IgD-negative memory B cell (primary cell): ENCODE results near the gene UVRAG. TPM values are rescaled to one million over a fixed set of nuclear protein-coding genes. Genes with fewer than 3 reads are reported as not detected.
A peak's percentile ranks its signal among the peaks of the same experiment; 100 is the strongest.

Source experiments
- H3K27ac Mint-ChIP-seq, 3 donors: one replicate each; pipeline ENCODE4 v1.8.0; 2020 to 2022; ENCODE audit warnings: mild to moderate bottlenecking in 3 of 3, mixed read lengths in 3 of 3, moderate library complexity in 1 of 3
- H3K27me3 Mint-ChIP-seq: one replicate; pipeline ENCODE4 v1.8.0; 2021; ENCODE audit warnings: mixed read lengths
- H3K36me3 Mint-ChIP-seq: one replicate; pipeline ENCODE4 v1.8.0; 2020; ENCODE audit warnings: mild to moderate bottlenecking, mixed read lengths
- H3K4me1 Mint-ChIP-seq, 3 donors: one replicate each; pipeline ENCODE4 v1.8.0; 2020 to 2022; ENCODE audit warnings: mixed read lengths in 3 of 3, mild to moderate bottlenecking in 1 of 3
- H3K4me3 Mint-ChIP-seq, 4 donors: one replicate each; pipeline ENCODE4 v1.8.0; 2020 to 2022; ENCODE audit warnings: mild to moderate bottlenecking in 4 of 4, mixed read lengths in 4 of 4, moderate library complexity in 3 of 4
- H3K9me3 Mint-ChIP-seq, 3 donors: one replicate each; pipeline ENCODE4 v1.8.0; 2020 to 2021; ENCODE audit warnings: mixed read lengths in 3 of 3, mild to moderate bottlenecking in 1 of 3
- polyA plus RNA-seq: library from polyadenylated mRNA; unstranded; fragments of 300-500 nt; fragmentation: Illumina TruSeq; gene quantifications from one replicate; pipeline ENCODE4 v1.2.3, GENCODE V29; 2021

UVRAG gene
- 79.9 TPM for polyA plus RNA-seq

- peak within 1 kb of the TSS in 1 of 3 donors; percentile 99 for H3K27ac Mint-ChIP-seq
- no peaks in the 10 kb centered on the region for H3K9me3 Mint-ChIP-seq
- H3K36me3 Mint-ChIP-seq = peaks cover 2% of the 10 kb centered on the region
- H3K4me1 Mint-ChIP-seq = peaks cover 34 to 40% (median 34%) of the 10 kb centered on the region in 3 donors
- H3K27me3 Mint-ChIP-seq = no peaks in the 10 kb centered on the region
- peak within 1 kb of the TSS in 2 of 4 donors; percentile 98 to 99 for H3K4me3 Mint-ChIP-seq
Observed at GRCh38 chr11:75814677-75815344, at the start of gene UVRAG. Gene UVRAG, plus strand, starts transcription at chr11:75815210. Its CDS starts 198 bp downstream, at chr11:75815408.

GRCh38 chr11:75766443-75767227 is 48.4 kb upstream of the UVRAG start:
- Mint-ChIP-seq H3K27ac (peak overlapping the region; percentile 31 to 97 (median 95)), H3K36me3 (peaks cover 3% of the 10 kb centered on the region), H3K4me3 (peak overlapping the region; percentile 45 to 69 (median 60)), H3K27me3 (peaks cover 2% of the 10 kb centered on the region), H3K9me3 (no peaks in the 10 kb centered on the region), H3K4me1 (peaks cover 27 to 33% (median 29%) of the 10 kb centered on the region in 3 donors)

GRCh38 chr11:75767228-75767572 is 47.8 kb upstream of the UVRAG start:
- Mint-ChIP-seq H3K4me3 (peak overlapping the region in 3 of 4 donors; percentile 29 to 69 (median 55)), H3K27me3 (peaks cover 3% of the 10 kb centered on the region), H3K27ac (peak overlapping the region in 2 of 3 donors; percentile 95 to 97), H3K9me3 (no peaks in the 10 kb centered on the region), H3K4me1 (peaks cover 28 to 35% (median 32%) of the 10 kb centered on the region in 3 donors), H3K36me3 (peaks cover 3% of the 10 kb centered on the region)

DNA sequence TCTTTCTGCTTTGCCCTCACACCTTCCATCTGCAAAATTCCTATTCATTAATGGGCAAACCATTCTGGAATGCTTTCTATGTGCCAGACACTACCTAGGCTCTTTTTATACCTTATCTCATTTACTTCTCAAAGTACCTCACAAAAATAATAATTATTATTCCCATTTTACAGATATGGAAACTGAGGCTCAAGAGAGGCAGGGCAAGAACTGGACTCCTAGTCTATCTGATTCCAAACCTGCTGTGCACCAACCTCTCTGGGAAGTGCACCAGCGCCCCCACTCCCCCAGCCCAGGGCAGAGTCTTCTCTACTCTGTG is 47.3 kb upstream of the UVRAG start:
- peaks cover 3% of the 10 kb centered on the region for H3K36me3 Mint-ChIP-seq
- H3K4me1 Mint-ChIP-seq = peaks cover 34 to 40% (median 37%) of the 10 kb centered on the region in 3 donors
- peak overlapping the region; percentile 83 to 94 (median 88) for H3K4me3 Mint-ChIP-seq
- H3K27ac Mint-ChIP-seq = peak overlapping the region; percentile 95 to 97 (median 97)
- H3K27me3 Mint-ChIP-seq = peaks cover 5% of the 10 kb centered on the region
- H3K9me3 Mint-ChIP-seq = no peaks in the 10 kb centered on the region

- H3K27ac Mint-ChIP-seq = peak within 1 kb of the TSS; percentile 95 to 97 (median 97)
Observed at GRCh38 chr11:75768112-75768908, 46.7 kb upstream of the UVRAG start, which contains the start of gene DGAT2. Gene DGAT2, plus strand, starts transcription at chr11:75768778. Its CDS starts 214 bp downstream, at chr11:75768992.

GRCh38 chr11:75768909-75769771 is 45.9 kb upstream of the UVRAG start:
- H3K27me3 Mint-ChIP-seq = peaks cover 5% of the 10 kb centered on the region
- peak overlapping the region; percentile 83 to 94 (median 88) for H3K4me3 Mint-ChIP-seq
- peaks cover 3% of the 10 kb centered on the region for H3K36me3 Mint-ChIP-seq
- no peaks in the 10 kb centered on the region for H3K9me3 Mint-ChIP-seq
- H3K27ac Mint-ChIP-seq = peak overlapping the region in 2 of 3 donors; percentile 91 to 95
- peaks cover 40 to 50% (median 49%) of the 10 kb centered on the region in 3 donors for H3K4me1 Mint-ChIP-seq

More at GRCh38 chr11:75768112-75768908, 46.7 kb upstream of the UVRAG start, which contains the start of gene DGAT2:
- Mint-ChIP-seq H3K9me3 (no peaks in the 10 kb centered on the region), H3K4me1 (peaks cover 36 to 44% (median 42%) of the 10 kb centered on the region in 3 donors), H3K36me3 (peaks cover 3% of the 10 kb centered on the region), H3K27me3 (peaks cover 5% of the 10 kb centered on the region), H3K4me3 (peak within 1 kb of the TSS; percentile 83 to 94 (median 88))

- peak overlapping the region; percentile 83 to 94 (median 88) for H3K4me3 Mint-ChIP-seq
- H3K4me1 Mint-ChIP-seq = peaks cover 40 to 55% (median 50%) of the 10 kb centered on the region in 3 donors
- H3K27ac Mint-ChIP-seq = peak overlapping the region in 2 of 3 donors; percentile 21 to 91
- peaks cover 5% of the 10 kb centered on the region for H3K27me3 Mint-ChIP-seq
- peaks cover 3% of the 10 kb centered on the region for H3K36me3 Mint-ChIP-seq
- no peaks in the 10 kb centered on the region for H3K9me3 Mint-ChIP-seq
Observed at GRCh38 chr11:75770102-75770501, 44.9 kb upstream of the UVRAG start.

GRCh38 chr11:75771646-75772410 is 43.2 kb upstream of the UVRAG start:
- Mint-ChIP-seq H3K9me3 (no peaks in the 10 kb centered on the region), H3K27me3 (peaks cover 5% of the 10 kb centered on the region), H3K4me1 (peaks cover 35 to 61% (median 50%) of the 10 kb centered on the region in 3 donors), H3K4me3 (peak overlapping the region in 2 of 4 donors; percentile 18 to 83), H3K27ac (peak overlapping the region; percentile 21 to 91 (median 54)), H3K36me3 (no peaks in the 10 kb centered on the region)

- Mint-ChIP-seq H3K4me1 (peaks cover 34 to 66% (median 49%) of the 10 kb centered on the region in 3 donors), H3K36me3 (peaks cover 6% of the 10 kb centered on the region), H3K9me3 (no peaks in the 10 kb centered on the region), H3K4me3 (peak overlapping the region; percentile 6 to 61 (median 30)), H3K27me3 (peaks cover 5% of the 10 kb centered on the region), H3K27ac (peak overlapping the region; percentile 21 to 91 (median 54))
Observed at GRCh38 chr11:75773595-75774353, 41.2 kb upstream of the UVRAG start.

DNA sequence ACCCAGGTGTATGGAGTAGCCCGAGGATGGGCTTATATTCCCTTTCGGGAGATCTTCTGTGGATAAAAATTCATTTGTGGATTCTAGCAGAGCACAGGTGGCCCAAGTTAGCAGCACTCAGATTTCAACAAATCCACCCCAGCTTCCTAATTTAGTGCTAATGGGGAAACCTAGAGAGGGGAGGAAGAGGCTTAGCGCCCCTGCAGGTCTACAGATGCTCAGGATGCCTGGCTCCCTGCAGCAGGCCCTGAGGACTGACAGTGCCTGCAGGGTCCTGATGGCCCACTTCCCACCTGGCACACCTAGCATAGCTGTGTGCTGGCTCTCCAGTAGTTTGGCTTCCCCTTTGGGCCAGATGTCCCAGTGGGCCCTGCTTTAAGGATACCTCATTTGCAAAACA is 40.0 kb upstream of the UVRAG start:
- no peak overlapping the region for H3K27ac Mint-ChIP-seq
- no peaks in the 10 kb centered on the region for H3K9me3 Mint-ChIP-seq
- H3K27me3 Mint-ChIP-seq = peaks cover 3% of the 10 kb centered on the region
- peaks cover 6% of the 10 kb centered on the region for H3K36me3 Mint-ChIP-seq
- H3K4me3 Mint-ChIP-seq = no peak overlapping the region
- peaks cover 36 to 63% (median 43%) of the 10 kb centered on the region in 3 donors for H3K4me1 Mint-ChIP-seq

DNA sequence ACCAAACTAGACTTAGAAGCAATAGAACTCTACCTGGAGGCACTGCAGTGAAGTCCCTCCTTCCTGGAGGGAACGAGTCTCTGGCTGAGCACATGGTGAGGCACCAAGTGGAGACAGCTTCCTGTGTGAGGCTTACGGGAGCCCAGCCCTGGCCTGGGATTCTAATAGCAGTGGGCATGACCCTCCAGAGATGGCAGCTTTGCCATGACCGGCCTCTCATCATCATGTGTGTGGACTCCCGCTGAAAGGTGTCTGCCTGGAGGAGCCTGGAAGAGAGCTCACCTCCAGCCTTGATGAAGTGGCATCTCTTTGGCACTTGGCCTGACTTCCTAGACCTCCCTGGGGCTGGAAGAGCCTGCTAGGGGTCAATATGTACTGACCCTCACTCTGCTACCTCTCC is 38.5 kb upstream of the UVRAG start:
- H3K27ac Mint-ChIP-seq = no peak overlapping the region
- peaks cover 6% of the 10 kb centered on the region for H3K36me3 Mint-ChIP-seq
- H3K4me3 Mint-ChIP-seq = no peak overlapping the region
- peaks cover 3% of the 10 kb centered on the region for H3K27me3 Mint-ChIP-seq
- H3K4me1 Mint-ChIP-seq = peaks cover 30 to 55% (median 34%) of the 10 kb centered on the region in 3 donors
- no peaks in the 10 kb centered on the region for H3K9me3 Mint-ChIP-seq

GRCh38 chr11:75777461-75778110 is 37.4 kb upstream of the UVRAG start:
- H3K36me3 Mint-ChIP-seq = peaks cover 6% of the 10 kb centered on the region
- H3K9me3 Mint-ChIP-seq = no peaks in the 10 kb centered on the region
- H3K27me3 Mint-ChIP-seq = no peaks in the 10 kb centered on the region
- no peak overlapping the region for H3K27ac Mint-ChIP-seq
- H3K4me1 Mint-ChIP-seq = peaks cover 24 to 47% (median 29%) of the 10 kb centered on the region in 3 donors
- H3K4me3 Mint-ChIP-seq = peak overlapping the region in 1 of 4 donors; percentile 67
